Osteoblast (primary cell): ENCODE data around the gene PPP1R3D. TPM values are rescaled to one million over a fixed set of nuclear protein-coding genes. Genes with fewer than 3 reads are reported as not detected.

Source experiments
- DNase-seq: peaks from one replicate; pipeline ENCODE4 v3.0.0; 2011; ENCODE audit warnings: low spot score, mixed read lengths; ENCODE audit not compliant: insufficient read length; ENCODE audit errors: missing footprints
- H2AFZ ChIP-seq: 2 replicates; pipeline ENCODE4 v1.6.0; 2011; ENCODE audit warnings: mild to moderate bottlenecking, low read length
- H3K27ac ChIP-seq: 2 replicates; pipeline ENCODE4 v1.5.1; 2011; ENCODE audit warnings: mild to moderate bottlenecking, low read depth, low read length, moderate library complexity
- H3K27me3 ChIP-seq: 2 replicates; pipeline ENCODE4 v1.6.0; 2012; ENCODE audit warnings: mild to moderate bottlenecking, control low read depth, inconsistent platforms, low read length, moderate library complexity; ENCODE audit not compliant: insufficient read depth
- H3K36me3 ChIP-seq: 2 replicates; pipeline ENCODE4 v1.5.1; 2011; ENCODE audit warnings: mild to moderate bottlenecking, low read length, control low read depth, moderate library complexity; ENCODE audit not compliant: insufficient read depth
- H3K4me1 ChIP-seq: 2 replicates; pipeline ENCODE4 v1.5.1; 2011; ENCODE audit warnings: mild to moderate bottlenecking, low read length, control low read depth, moderate library complexity; ENCODE audit not compliant: insufficient read depth
- H3K4me2 ChIP-seq: 2 replicates; pipeline ENCODE4 v1.6.0; 2011; ENCODE audit warnings: mild to moderate bottlenecking, low read length; ENCODE audit not compliant: insufficient read depth
- H3K4me3 ChIP-seq: fragments of 200-600 bp; sonication (generic); 3 replicates; pipeline ENCODE4 v1.5.1; 2012; ENCODE audit warnings: mild to moderate bottlenecking, low read length, inconsistent platforms; ENCODE audit not compliant: insufficient read depth
- H3K79me2 ChIP-seq: 2 replicates; pipeline ENCODE4 v1.6.0; 2012; ENCODE audit warnings: mild to moderate bottlenecking, low read length, control low read depth, inconsistent platforms; ENCODE audit not compliant: insufficient read depth
- H3K9me3 ChIP-seq: 2 replicates; pipeline ENCODE4 v1.5.1; 2011; ENCODE audit warnings: low read depth, low read length, control low read depth
- H4K20me1 ChIP-seq: 2 replicates; pipeline ENCODE4 v1.6.0; 2012; ENCODE audit warnings: mild to moderate bottlenecking, low read length, control low read depth; ENCODE audit not compliant: insufficient read depth
- CTCF ChIP-seq: IDR thresholded peaks from 2 replicates; pipeline ENCODE4 v1.5.1; 2011; ENCODE audit warnings: mild to moderate bottlenecking, low read depth, low read length, moderate library complexity; ENCODE audit errors: extremely low read depth
- total RNA-seq: library from RNA; depleted of rRNA; stranded (reverse); fragments of >200 nt; gene quantifications from 2 replicates; pipeline ENCODE4 v1.2.3, GENCODE V29; 2012

PPP1R3D gene
- total RNA-seq, 1 donor = 8.0 TPM

GRCh38 chr20:59944726-59945125, 4.6 kb upstream of the PPP1R3D start:
- peaks cover 22% of the 10 kb centered on the region for H3K36me3 ChIP-seq
- peaks cover 6% of the 10 kb centered on the region for H3K79me2 ChIP-seq
- no peak for TF ChIP-seq CTCF
- DNase-seq = no peak
- H3K4me1 ChIP-seq = peaks cover 3% of the 10 kb centered on the region
- no peaks in the 10 kb centered on the region for H3K9me3 ChIP-seq
- H3K27me3 ChIP-seq = no peaks in the 10 kb centered on the region
- H3K4me2 ChIP-seq = no peak overlapping the region
- H4K20me1 ChIP-seq = no peaks in the 10 kb centered on the region
- H3K27ac ChIP-seq = no peak overlapping the region
- no peak overlapping the region for H2AFZ ChIP-seq
- H3K4me3 ChIP-seq = no peak overlapping the region

DNA sequence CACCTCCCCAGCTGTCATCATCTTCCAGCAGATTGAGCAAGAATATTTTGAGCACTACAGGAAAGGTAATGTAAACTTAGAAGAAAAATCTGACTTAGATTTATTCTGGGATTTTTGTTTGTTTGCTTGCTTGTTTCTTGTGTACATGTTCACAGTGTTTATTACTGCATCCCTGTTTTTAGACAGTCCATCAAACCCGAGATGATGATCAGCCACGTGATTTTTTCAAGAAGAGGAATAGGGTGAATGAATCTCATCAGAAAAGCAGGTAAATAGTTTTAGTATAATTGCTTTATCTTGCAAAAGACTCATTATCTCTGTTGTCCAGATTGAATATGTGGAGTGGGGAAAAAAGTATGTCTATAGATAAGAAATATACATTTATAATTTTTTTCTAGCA, 2.1 kb upstream of the PPP1R3D start:
- Histone ChIP-seq H3K36me3 (peaks cover 22% of the 10 kb centered on the region), H3K79me2 (peaks cover 18% of the 10 kb centered on the region), H3K27ac (no peak overlapping the region), H4K20me1 (no peaks in the 10 kb centered on the region), H3K27me3 (no peaks in the 10 kb centered on the region), H3K4me2 (no peak overlapping the region), H3K4me3 (no peak overlapping the region), H2AFZ (no peak overlapping the region), H3K9me3 (no peaks in the 10 kb centered on the region), H3K4me1 (peaks cover 3% of the 10 kb centered on the region)
- no peak for DNase-seq
- no peak for TF ChIP-seq CTCF

- H3K27me3 ChIP-seq = no peaks in the 10 kb centered on the region
- no peak for DNase-seq
- no peaks in the 10 kb centered on the region for H3K9me3 ChIP-seq
- H3K4me2 ChIP-seq = peak overlapping the region; percentile 83
- H4K20me1 ChIP-seq = no peaks in the 10 kb centered on the region
- peak overlapping the region; percentile 93 for H3K27ac ChIP-seq
- TF ChIP-seq CTCF = no peak
- H3K4me1 ChIP-seq = peaks cover 3% of the 10 kb centered on the region
- H3K79me2 ChIP-seq = peaks cover 18% of the 10 kb centered on the region
- peaks cover 22% of the 10 kb centered on the region for H3K36me3 ChIP-seq
- H3K4me3 ChIP-seq = peak overlapping the region; percentile 78
- peak overlapping the region; percentile 98 for H2AFZ ChIP-seq
Observed at GRCh38 chr20:59940956-59941294, 820 bp upstream of the PPP1R3D start.

DNA sequence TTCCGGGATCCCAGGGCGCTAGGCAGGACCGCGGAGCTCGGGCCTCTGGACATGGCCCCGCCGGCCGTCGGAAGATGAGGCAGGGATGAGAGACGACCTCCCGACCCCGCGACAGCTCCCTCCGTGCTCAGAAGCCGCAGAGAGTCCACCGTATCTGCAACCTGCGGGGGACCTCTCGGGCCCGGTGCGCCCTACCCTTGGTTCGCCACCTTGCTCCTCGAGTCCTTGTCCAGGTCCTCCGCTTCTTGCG, 301 bp downstream of the PPP1R3D start:
- no peaks in the 10 kb centered on the region for H3K4me1 ChIP-seq
- H3K4me3 ChIP-seq = peak overlapping the region; percentile 78
- H3K27me3 ChIP-seq = no peaks in the 10 kb centered on the region
- H3K79me2 ChIP-seq = peaks cover 18% of the 10 kb centered on the region
- H3K27ac ChIP-seq = peak overlapping the region; percentile 63
- peak overlapping the region; percentile 83 for H3K4me2 ChIP-seq
- H4K20me1 ChIP-seq = no peaks in the 10 kb centered on the region
- no peak for TF ChIP-seq CTCF
- DNase-seq = no peak
- peaks cover 20% of the 10 kb centered on the region for H3K36me3 ChIP-seq
- peak overlapping the region; percentile 94 for H2AFZ ChIP-seq
- H3K9me3 ChIP-seq = no peaks in the 10 kb centered on the region
